ENCODE data around the gene SLC4A1AP. TPM values are rescaled to one million over a fixed set of nuclear protein-coding genes. Genes with fewer than 3 reads are reported as not detected.

The SLC4A1AP gene
- total and polyA plus RNA-seq, 2 donors (not counting 1 experiment from before 2014, with no cell fraction given), result 8.9 to 23.1 TPM

DNA sequence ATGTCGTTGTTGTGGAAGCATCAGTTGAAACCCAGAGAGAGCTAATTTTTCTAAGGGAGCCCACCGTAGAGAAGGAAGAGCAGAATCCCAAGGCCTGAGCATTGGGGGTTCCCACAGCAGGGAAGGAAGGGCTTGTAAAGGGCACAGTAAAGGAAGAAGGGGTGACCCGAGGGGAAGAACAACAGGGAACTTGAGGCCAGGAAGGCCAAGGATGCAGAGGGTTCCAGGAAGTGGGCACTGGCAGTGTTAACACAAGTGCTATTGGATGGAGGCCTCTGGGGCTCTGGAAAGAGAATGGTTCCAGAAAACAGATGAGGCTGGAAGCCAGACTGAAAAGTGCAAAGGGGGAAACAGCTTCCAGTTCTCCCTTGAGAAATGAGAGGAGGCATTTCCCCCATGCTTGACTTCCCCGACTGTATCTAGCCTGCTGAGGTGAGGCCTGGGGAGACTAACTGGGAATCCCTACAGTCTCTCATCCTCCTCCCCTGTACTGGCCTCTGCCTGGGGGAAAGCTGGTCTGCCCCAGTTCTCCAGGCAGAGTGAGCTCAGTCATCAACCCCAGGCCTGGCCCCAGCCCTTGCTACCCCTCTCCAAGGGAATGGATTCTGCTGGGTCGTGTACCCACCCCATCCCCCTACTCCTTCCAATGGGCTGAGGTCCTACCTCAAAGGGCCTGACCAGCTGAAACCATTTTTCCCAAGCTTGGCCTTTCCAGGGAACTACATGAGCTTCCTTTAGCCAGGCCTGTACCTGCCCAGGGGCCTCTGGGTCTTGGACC is 64.6 kb downstream of the SLC4A1AP start:
- Mint-ChIP-seq H3K9me3 (ENCODE audit: insufficient read depth) (no peaks in the 10 kb centered on the region), H3K4me3 (no peak overlapping the region), H3K4me1 (peaks cover 2% of the 10 kb centered on the region), H3K27ac (no peak overlapping the region), H3K27me3 (no peaks in the 10 kb centered on the region)
- 67% methylated on average over 4 of the region's 5 CpGs for WGBS (ENCODE audit: insufficient coverage)
- no peaks in the 10 kb centered on the region for H3K79me2 ChIP-seq (ENCODE audit: control insufficient read depth, insufficient read depth, low read length)
- CTCF ChIA-PET, result no interaction called here
- no peak overlapping the region for H3K9ac ChIP-seq (ENCODE audit: low read length)
- H4K20me1 ChIP-seq (ENCODE audit: control insufficient read depth, insufficient read depth, low read length, poor library complexity, severe bottlenecking), result no peaks in the 10 kb centered on the region
- POLR2A ChIA-PET, result no interaction called here
- intact Hi-C loops (cut with micrococcal nuclease), result no loop called here
- H3K27ac ChIP-seq (ENCODE audit: low read length in 2 of 2), result no peak overlapping the region
- H2AFZ ChIP-seq (ENCODE audit: insufficient read depth, low read depth, low read length, poor library complexity, severe bottlenecking), result no peak overlapping the region
- no peak overlapping the region for H3K4me3 ChIP-seq (ENCODE audit: control extremely low read depth in 1 of 5, extremely low read depth in 1 of 5, insufficient read depth in 1 of 5, low read depth in 2 of 5, low read length in 4 of 5)
- no peak for DNase-seq
- no peaks in the 10 kb centered on the region for H3K36me3 ChIP-seq (replicated peaks in 1 of 2; ENCODE audit: control extremely low read depth in 1 of 2, control insufficient read depth in 1 of 2, extremely low read depth in 1 of 2, insufficient read depth in 2 of 2, low read length in 1 of 2)
- no peaks in the 10 kb centered on the region for H3K27me3 ChIP-seq (replicated peaks in 1 of 4; ENCODE audit: control extremely low read depth in 1 of 4, control insufficient read depth in 3 of 4, insufficient read depth in 4 of 4, low read length in 3 of 4)
- H3K9me3 ChIP-seq (ENCODE audit: control extremely low read depth in 1 of 3, control insufficient read depth in 2 of 3, insufficient read depth in 1 of 3, low read length in 2 of 3), result no peaks in the 10 kb centered on the region
- no peak for ATAC-seq (ENCODE audit: low read depth)
- no peaks in the 10 kb centered on the region for H3K4me1 ChIP-seq (ENCODE audit: control insufficient read depth in 2 of 2, insufficient read depth in 2 of 2, low read length in 2 of 2)
- no peak overlapping the region for H3K4me2 ChIP-seq (replicated peaks; ENCODE audit: low read depth, low read length, poor library complexity, severe bottlenecking)
- TF ChIP-seq, protein P1, sequence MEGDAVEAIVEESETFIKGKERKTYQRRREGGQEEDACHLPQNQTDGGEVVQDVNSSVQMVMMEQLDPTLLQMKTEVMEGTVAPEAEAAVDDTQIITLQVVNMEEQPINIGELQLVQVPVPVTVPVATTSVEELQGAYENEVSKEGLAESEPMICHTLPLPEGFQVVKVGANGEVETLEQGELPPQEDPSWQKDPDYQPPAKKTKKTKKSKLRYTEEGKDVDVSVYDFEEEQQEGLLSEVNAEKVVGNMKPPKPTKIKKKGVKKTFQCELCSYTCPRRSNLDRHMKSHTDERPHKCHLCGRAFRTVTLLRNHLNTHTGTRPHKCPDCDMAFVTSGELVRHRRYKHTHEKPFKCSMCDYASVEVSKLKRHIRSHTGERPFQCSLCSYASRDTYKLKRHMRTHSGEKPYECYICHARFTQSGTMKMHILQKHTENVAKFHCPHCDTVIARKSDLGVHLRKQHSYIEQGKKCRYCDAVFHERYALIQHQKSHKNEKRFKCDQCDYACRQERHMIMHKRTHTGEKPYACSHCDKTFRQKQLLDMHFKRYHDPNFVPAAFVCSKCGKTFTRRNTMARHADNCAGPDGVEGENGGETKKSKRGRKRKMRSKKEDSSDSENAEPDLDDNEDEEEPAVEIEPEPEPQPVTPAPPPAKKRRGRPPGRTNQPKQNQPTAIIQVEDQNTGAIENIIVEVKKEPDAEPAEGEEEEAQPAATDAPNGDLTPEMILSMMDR (IDR thresholded peaks at IDR 0.05), result no peak
- TF ChIP-seq EZH2 (IDR thresholded peaks at IDR 0.05; ENCODE audit: borderline replicate concordance, insufficient read depth, low read depth, low read length, poor library complexity, severe bottlenecking), result no peak

DNA sequence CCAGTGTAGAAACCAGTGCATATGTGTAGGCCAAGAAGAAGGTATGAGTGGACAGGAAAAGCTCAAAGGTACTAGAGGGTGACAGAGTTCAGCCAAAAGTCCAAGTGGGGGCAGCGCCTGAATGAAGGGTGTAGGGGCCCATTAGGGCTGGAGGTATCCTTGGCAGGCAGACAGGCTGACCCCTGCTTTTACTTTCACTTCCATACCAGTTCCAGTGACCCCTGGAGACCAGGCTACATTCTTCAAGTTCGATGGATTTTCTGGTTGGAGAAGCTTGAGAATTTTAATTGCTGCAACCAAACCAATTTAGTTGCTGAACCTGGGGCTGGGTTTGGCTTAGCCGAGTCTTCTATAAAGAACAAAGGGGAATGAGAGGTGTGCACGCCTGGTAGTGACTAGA is 65.5 kb downstream of the SLC4A1AP start:
- Histone ChIP-seq H2AFZ (ENCODE audit: insufficient read depth, low read depth, low read length, poor library complexity, severe bottlenecking) (no peak overlapping the region), H3K9me3 (ENCODE audit: control extremely low read depth in 1 of 3, control insufficient read depth in 2 of 3, insufficient read depth in 1 of 3, low read length in 2 of 3) (peaks cover 0 to 3% (median 0%) of the 10 kb centered on the region in 3 donors), H3K79me2 (ENCODE audit: control insufficient read depth, insufficient read depth, low read length) (no peaks in the 10 kb centered on the region), H3K9ac (ENCODE audit: low read length) (no peak overlapping the region), H3K4me2 (replicated peaks; ENCODE audit: low read depth, low read length, poor library complexity, severe bottlenecking) (no peak overlapping the region), H3K27ac (ENCODE audit: low read length in 2 of 2) (no peak overlapping the region), H4K20me1 (ENCODE audit: control insufficient read depth, insufficient read depth, low read length, poor library complexity, severe bottlenecking) (no peaks in the 10 kb centered on the region), H3K4me3 (ENCODE audit: control extremely low read depth in 1 of 5, extremely low read depth in 1 of 5, insufficient read depth in 1 of 5, low read depth in 2 of 5, low read length in 4 of 5) (no peak overlapping the region), H3K4me1 (ENCODE audit: control insufficient read depth in 2 of 2, insufficient read depth in 2 of 2, low read length in 2 of 2) (no peaks in the 10 kb centered on the region), H3K27me3 (replicated peaks in 1 of 4; ENCODE audit: control extremely low read depth in 1 of 4, control insufficient read depth in 3 of 4, insufficient read depth in 4 of 4, low read length in 3 of 4) (no peaks in the 10 kb centered on the region), H3K36me3 (replicated peaks in 1 of 2; ENCODE audit: control extremely low read depth in 1 of 2, control insufficient read depth in 1 of 2, extremely low read depth in 1 of 2, insufficient read depth in 2 of 2, low read length in 1 of 2) (no peaks in the 10 kb centered on the region)
- intact Hi-C loops (cut with micrococcal nuclease), result no loop called here
- DNase-seq, result no peak
- no CpG with 5 or more reads among the region's 4 CpGs for WGBS (ENCODE audit: insufficient coverage)
- Mint-ChIP-seq H3K27ac (no peak overlapping the region), H3K4me1 (peaks cover 2% of the 10 kb centered on the region), H3K9me3 (ENCODE audit: insufficient read depth) (no peaks in the 10 kb centered on the region), H3K4me3 (no peak overlapping the region), H3K27me3 (peaks cover 4% of the 10 kb centered on the region)
- no peak for TF ChIP-seq EZH2 (IDR thresholded peaks at IDR 0.05; ENCODE audit: borderline replicate concordance, insufficient read depth, low read depth, low read length, poor library complexity, severe bottlenecking)
- TF ChIP-seq, protein P1 (IDR thresholded peaks at IDR 0.05), result no peak
- CTCF ChIA-PET, result no interaction called here
- POLR2A ChIA-PET, result no interaction called here
- no peak for ATAC-seq (ENCODE audit: low read depth)
